ENCODE data around the gene PRSS2. TPM values are rescaled to one million over a fixed set of nuclear protein-coding genes. Genes with fewer than 3 reads are reported as not detected.

Gene PRSS2
- total and polyA plus RNA-seq, 2 donors (not counting 1 experiment from before 2014, with no cell fraction given), result not detected

GRCh38 chr7:142796001-142796500, 25.3 kb downstream of the PRSS2 start:
- peak overlapping the region; percentile 91 for H3K9ac ChIP-seq (ENCODE audit: low read length)
- CTCF ChIA-PET, result interaction anchor here (1.0 to 32.8 kb wide), 6 partner anchors 13 to 164 kb away, joined by 4 to 1138 read pairs (median 7); partner anchors contain the start of gene EPHB6
- H3K9me3 ChIP-seq (ENCODE audit: control extremely low read depth in 1 of 3, control insufficient read depth in 2 of 3, insufficient read depth in 1 of 3, low read length in 2 of 3), result no peaks in the 10 kb centered on the region
- DNase-seq (no peak), ATAC-seq (ENCODE audit: low read depth) (no peak)
- H2AFZ ChIP-seq (ENCODE audit: insufficient read depth, low read depth, low read length, poor library complexity, severe bottlenecking), result peak overlapping the region; percentile 71
- H4K20me1 ChIP-seq (ENCODE audit: control insufficient read depth, insufficient read depth, low read length, poor library complexity, severe bottlenecking), result no peaks in the 10 kb centered on the region
- POLR2A ChIA-PET, result interaction anchor here (0.8 to 18.8 kb wide), 5 partner anchors 11 to 529 kb away, joined by 3 to 961 read pairs (median 47); partner anchors contain the start of gene EPHB6
- H3K4me1 ChIP-seq (ENCODE audit: control insufficient read depth in 2 of 2, insufficient read depth in 2 of 2, low read length in 2 of 2), result peaks cover 62 to 77% of the 10 kb centered on the region in 2 donors
- H3K27ac Mint-ChIP-seq, result peak overlapping the region; percentile 100
- TF ChIP-seq CTCF (IDR thresholded peaks at IDR 0.05), result no peak
- TF ChIP-seq EZH2 (IDR thresholded peaks at IDR 0.05; ENCODE audit: borderline replicate concordance, insufficient read depth, low read depth, low read length, poor library complexity, severe bottlenecking), result no peak
- peaks cover 80% of the 10 kb centered on the region for H3K4me1 Mint-ChIP-seq
- peak overlapping the region; percentile 83 for H3K4me2 ChIP-seq (replicated peaks; ENCODE audit: low read depth, low read length, poor library complexity, severe bottlenecking)
- intact Hi-C loops (cut with micrococcal nuclease), result no loop called here
- H3K27me3 ChIP-seq (replicated peaks in 1 of 4; ENCODE audit: control extremely low read depth in 1 of 4, control insufficient read depth in 3 of 4, insufficient read depth in 4 of 4, low read length in 3 of 4), result no peaks in the 10 kb centered on the region
- 20% methylated on average over 9 of the region's 9 CpGs for WGBS (ENCODE audit: insufficient coverage)
- no peaks in the 10 kb centered on the region for H3K27me3 Mint-ChIP-seq
- peak overlapping the region; percentile 94 to 99 for H3K27ac ChIP-seq (ENCODE audit: low read length in 2 of 2)
- H3K4me3 Mint-ChIP-seq, result peak overlapping the region; percentile 100
- H3K9me3 Mint-ChIP-seq (ENCODE audit: insufficient read depth), result no peaks in the 10 kb centered on the region
- H3K36me3 ChIP-seq (replicated peaks in 1 of 2; ENCODE audit: control extremely low read depth in 1 of 2, control insufficient read depth in 1 of 2, extremely low read depth in 1 of 2, insufficient read depth in 2 of 2, low read length in 1 of 2), result peaks cover 0 to 11% of the 10 kb centered on the region in 2 experiments
- H3K4me3 ChIP-seq (ENCODE audit: control extremely low read depth in 1 of 5, extremely low read depth in 1 of 5, insufficient read depth in 1 of 5, low read depth in 2 of 5, low read length in 4 of 5), result peak overlapping the region; percentile 45 to 93 (median 90)
- H3K79me2 ChIP-seq (ENCODE audit: control insufficient read depth, insufficient read depth, low read length), result peaks cover 60% of the 10 kb centered on the region
